Stomach smooth muscle (tissue), 2 donors: ENCODE data around the gene APIP.

Source experiments
- H3K27ac ChIP-seq: one replicate; pipeline ENCODE4 v1.7.0; 2013; ENCODE audit warnings: mild to moderate bottlenecking, low read length, inconsistent platforms
- H3K27me3 ChIP-seq, 2 donors: one replicate each; pipeline ENCODE4 v1.7.0; 2013; ENCODE audit warnings: low read length in 2 of 2; ENCODE audit not compliant: insufficient read depth in 2 of 2, control insufficient read depth in 1 of 2
- H3K36me3 ChIP-seq, 2 donors: one replicate each; pipeline ENCODE4 v1.7.0; 2013; ENCODE audit warnings: low read length in 2 of 2; ENCODE audit not compliant: control insufficient read depth in 2 of 2, insufficient read depth in 2 of 2
- H3K4me1 ChIP-seq: one replicate; pipeline ENCODE4 v1.7.0; 2013; ENCODE audit warnings: low read length; ENCODE audit not compliant: control insufficient read depth, insufficient read depth
- H3K4me3 ChIP-seq, 2 donors: one replicate each; pipeline ENCODE4 v1.7.0; 2013; ENCODE audit warnings: low read length in 2 of 2
- H3K9ac ChIP-seq, 2 donors: one replicate each; pipeline ENCODE4 v1.7.0; 2013; ENCODE audit warnings: low read length in 2 of 2, mild to moderate bottlenecking in 1 of 2
- H3K9me3 ChIP-seq, 2 donors: one replicate each; pipeline ENCODE4 v1.7.0; 2013; ENCODE audit warnings: low read length in 2 of 2; ENCODE audit not compliant: control insufficient read depth in 2 of 2
- donor health status: healthy.
- donor health status: Pancreatic carcinoma.

APIP gene

DNA sequence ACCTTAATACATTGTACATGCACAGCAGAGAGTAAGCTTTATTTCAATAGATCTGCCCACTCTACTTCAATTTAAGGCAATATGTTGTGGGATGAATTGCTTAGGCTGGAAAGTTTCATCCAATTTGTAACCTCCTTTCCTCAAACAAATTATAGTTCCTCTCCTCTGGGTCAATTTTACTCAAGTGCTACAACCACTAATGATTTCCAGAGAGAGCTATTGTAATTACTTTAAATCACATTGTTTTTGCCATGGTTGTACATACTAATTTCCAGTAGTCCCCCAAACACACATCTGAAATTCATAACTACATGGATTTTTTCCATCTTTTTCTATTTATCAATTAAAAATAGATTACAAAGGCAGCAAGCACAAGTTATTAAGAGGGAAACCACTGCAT is 72.9 kb downstream of the APIP start:
- no peaks in the 10 kb centered on the region for H3K36me3 ChIP-seq
- peaks cover 0 to 2% of the 10 kb centered on the region in 2 donors for H3K27me3 ChIP-seq
- H3K9ac ChIP-seq, result no peak overlapping the region
- no peak overlapping the region for H3K27ac ChIP-seq
- no peaks in the 10 kb centered on the region for H3K4me1 ChIP-seq
- H3K4me3 ChIP-seq, result no peak overlapping the region
- H3K9me3 ChIP-seq, result no peaks in the 10 kb centered on the region

DNA sequence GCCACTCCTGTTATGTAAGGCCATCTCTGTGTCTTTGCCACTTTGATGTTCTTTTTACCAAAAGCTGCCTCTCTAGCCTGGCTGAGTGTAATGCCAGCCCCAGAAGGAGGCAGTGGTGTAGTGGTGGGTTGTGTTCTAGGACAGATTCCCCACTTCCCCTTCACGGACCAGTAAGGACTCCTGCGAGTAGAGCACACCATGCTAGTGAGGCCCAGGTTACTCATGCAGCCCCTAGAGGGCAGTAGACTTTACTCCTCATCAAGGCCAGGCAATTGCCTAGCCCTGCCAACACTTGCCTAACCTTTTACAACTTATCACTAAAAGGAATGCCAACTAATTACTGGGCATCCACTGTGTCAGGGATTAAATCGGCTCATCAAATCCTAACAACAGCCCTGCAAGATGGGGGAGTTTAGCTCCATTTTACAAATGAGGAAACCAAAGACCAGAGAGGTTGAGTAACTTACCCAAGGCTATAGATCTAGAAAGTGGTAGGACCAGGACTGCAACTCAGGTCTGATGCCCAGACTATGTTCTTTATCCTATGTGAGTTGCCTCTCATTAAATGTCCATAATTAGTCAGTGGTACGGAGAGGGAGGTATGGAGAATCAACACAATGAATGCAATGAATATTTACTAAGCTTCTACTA is 75.3 kb downstream of the APIP start:
- Histone ChIP-seq H3K27ac (no peak overlapping the region), H3K4me3 (no peak overlapping the region), H3K36me3 (no peaks in the 10 kb centered on the region), H3K9me3 (no peaks in the 10 kb centered on the region), H3K9ac (no peak overlapping the region), H3K27me3 (peaks cover 0 to 5% of the 10 kb centered on the region in 2 donors), H3K4me1 (no peaks in the 10 kb centered on the region)

DNA sequence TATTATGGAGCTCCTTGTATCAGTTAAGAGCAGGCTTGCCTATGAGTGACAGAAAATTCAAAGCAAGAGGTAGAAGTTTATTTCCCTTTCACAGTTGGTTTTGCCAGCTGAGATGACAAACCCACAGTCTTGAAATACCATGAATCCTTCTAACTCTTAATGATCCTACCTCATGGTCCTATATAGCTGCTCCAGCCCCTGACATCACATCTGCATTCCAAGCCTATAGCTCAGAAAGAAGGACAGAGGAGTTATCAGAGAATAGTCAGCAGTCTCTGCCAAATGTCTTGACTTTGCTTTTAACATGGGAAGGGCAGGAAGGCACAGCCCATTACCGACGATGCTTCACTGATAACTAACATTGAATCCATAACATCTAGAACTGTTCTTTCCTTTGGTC is 76.2 kb downstream of the APIP start:
- H3K27me3 ChIP-seq, result peaks cover 0 to 5% of the 10 kb centered on the region in 2 donors
- H3K9ac ChIP-seq, result no peak overlapping the region
- no peaks in the 10 kb centered on the region for H3K36me3 ChIP-seq
- no peak overlapping the region for H3K4me3 ChIP-seq
- no peaks in the 10 kb centered on the region for H3K9me3 ChIP-seq
- no peaks in the 10 kb centered on the region for H3K4me1 ChIP-seq
- H3K27ac ChIP-seq, result no peak overlapping the region

GRCh38 chr11:34836958-34837856 is 79.0 kb downstream of the APIP start:
- no peaks in the 10 kb centered on the region for H3K9me3 ChIP-seq
- H3K9ac ChIP-seq, result no peak overlapping the region
- H3K4me1 ChIP-seq, result no peaks in the 10 kb centered on the region
- peaks cover 0 to 5% of the 10 kb centered on the region in 2 donors for H3K27me3 ChIP-seq
- H3K27ac ChIP-seq, result no peak overlapping the region
- no peak overlapping the region for H3K4me3 ChIP-seq
- no peaks in the 10 kb centered on the region for H3K36me3 ChIP-seq

- no peaks in the 10 kb centered on the region for H3K4me1 ChIP-seq
- H3K27ac ChIP-seq, result no peak overlapping the region
- no peaks in the 10 kb centered on the region for H3K36me3 ChIP-seq
- H3K9me3 ChIP-seq, result no peaks in the 10 kb centered on the region
- no peak overlapping the region for H3K9ac ChIP-seq
- H3K27me3 ChIP-seq, result peaks cover 0 to 4% of the 10 kb centered on the region in 2 donors
- no peak overlapping the region for H3K4me3 ChIP-seq
Measured at GRCh38 chr11:34833602-34834001, 82.6 kb downstream of the APIP start.
